Glutamatergic neuron (in vitro differentiated cells): ENCODE data around the gene CCDC201. TPM values are rescaled to one million over a fixed set of nuclear protein-coding genes. Genes with fewer than 3 reads are reported as not detected.
A peak's percentile ranks its signal among the peaks of the same experiment; 100 is the strongest.

ENCODE experiments used
- DNase-seq: peaks from one replicate; pipeline ENCODE4 v3.0.0; 2022
- H3K27ac Mint-ChIP-seq: one replicate; pipeline ENCODE4 v1.8.0; 2020; ENCODE audit warnings: mild to moderate bottlenecking, mixed read lengths, inconsistent platforms; ENCODE audit not compliant: unreplicated experiment
- H3K27me3 Mint-ChIP-seq: one replicate; pipeline ENCODE4 v1.8.0; 2020; ENCODE audit warnings: mild to moderate bottlenecking, moderate library complexity, mixed read lengths, inconsistent platforms; ENCODE audit not compliant: unreplicated experiment
- H3K36me3 Mint-ChIP-seq: one replicate; pipeline ENCODE4 v1.8.0; 2020; ENCODE audit warnings: mild to moderate bottlenecking, mixed read lengths, inconsistent platforms; ENCODE audit not compliant: unreplicated experiment
- H3K4me1 Mint-ChIP-seq: one replicate; pipeline ENCODE4 v1.8.0; 2020; ENCODE audit warnings: mild to moderate bottlenecking, low read depth, mixed read lengths, inconsistent platforms; ENCODE audit not compliant: unreplicated experiment
- H3K4me3 Mint-ChIP-seq: one replicate; pipeline ENCODE4 v1.8.0; 2020; ENCODE audit warnings: mild to moderate bottlenecking, mixed read lengths, inconsistent platforms; ENCODE audit not compliant: unreplicated experiment
- H3K9me3 Mint-ChIP-seq: one replicate; pipeline ENCODE4 v1.8.0; 2020; ENCODE audit warnings: mild to moderate bottlenecking, moderate library complexity, mixed read lengths, inconsistent platforms; ENCODE audit not compliant: unreplicated experiment
- CTCF ChIP-seq: fragments of 200-600 bp; sonication (generic); IDR thresholded peaks from one replicate; pipeline ENCODE4 v1.5.0; 2021; ENCODE audit not compliant: partially characterized antibody, unreplicated experiment
- total RNA-seq: library from RNA; stranded (reverse); fragmentation: NEBNext Ultra II Directional; extraction: Animal tissue kit (Norgen Biotek cat#: 25700); gene quantifications from one replicate; pipeline ENCODE4 v1.2.1, GENCODE V29; 2021; ENCODE audit not compliant: unreplicated experiment

CCDC201 gene
- total RNA-seq, 1 donor from 2014 or later = not detected

- Mint-ChIP-seq H3K4me1 (peaks cover 15% of the 10 kb centered on the region), H3K9me3 (peaks cover 1% of the 10 kb centered on the region), H3K27me3 (peaks cover 14% of the 10 kb centered on the region), H3K36me3 (no peaks in the 10 kb centered on the region), H3K27ac (no peak overlapping the region), H3K4me3 (peak overlapping the region; percentile 84)
- DNase-seq = no peak
- TF ChIP-seq CTCF = no peak
Measured at GRCh38 chr7:45919993-45920459, 47.1 kb upstream of the CCDC201 start.

GRCh38 chr7:45919231-45919784 is 46.4 kb upstream of the CCDC201 start:
- H3K4me3 Mint-ChIP-seq = peak overlapping the region; percentile 57
- no peak for DNase-seq
- H3K27ac Mint-ChIP-seq = no peak overlapping the region
- H3K9me3 Mint-ChIP-seq = peaks cover 1% of the 10 kb centered on the region
- H3K4me1 Mint-ChIP-seq = peaks cover 15% of the 10 kb centered on the region
- no peaks in the 10 kb centered on the region for H3K36me3 Mint-ChIP-seq
- no peak for TF ChIP-seq CTCF
- H3K27me3 Mint-ChIP-seq = peaks cover 14% of the 10 kb centered on the region

GRCh38 chr7:45918556-45918955 is 45.7 kb upstream of the CCDC201 start:
- H3K4me1 Mint-ChIP-seq = peaks cover 15% of the 10 kb centered on the region
- H3K4me3 Mint-ChIP-seq = no peak overlapping the region
- peaks cover 1% of the 10 kb centered on the region for H3K9me3 Mint-ChIP-seq
- H3K36me3 Mint-ChIP-seq = no peaks in the 10 kb centered on the region
- no peak overlapping the region for H3K27ac Mint-ChIP-seq
- H3K27me3 Mint-ChIP-seq = peaks cover 16% of the 10 kb centered on the region
- no peak for TF ChIP-seq CTCF
- no peak for DNase-seq

- DNase-seq = peak; percentile 95
- no peak overlapping the region for H3K27ac Mint-ChIP-seq
- H3K4me3 Mint-ChIP-seq = no peak overlapping the region
- H3K9me3 Mint-ChIP-seq = no peaks in the 10 kb centered on the region
- H3K36me3 Mint-ChIP-seq = no peaks in the 10 kb centered on the region
- peaks cover 9% of the 10 kb centered on the region for H3K4me1 Mint-ChIP-seq
- H3K27me3 Mint-ChIP-seq = peaks cover 14% of the 10 kb centered on the region
- peak; percentile 98 for TF ChIP-seq CTCF
Measured at GRCh38 chr7:45917658-45918057, 44.8 kb upstream of the CCDC201 start.

- no peak for DNase-seq
- Mint-ChIP-seq H3K4me3 (no peak overlapping the region), H3K4me1 (peaks cover 4% of the 10 kb centered on the region), H3K9me3 (no peaks in the 10 kb centered on the region), H3K27ac (no peak overlapping the region), H3K27me3 (peaks cover 10% of the 10 kb centered on the region), H3K36me3 (no peaks in the 10 kb centered on the region)
- no peak for TF ChIP-seq CTCF
Measured at GRCh38 chr7:45917064-45917463, 44.2 kb upstream of the CCDC201 start.
